SW480 (cell line): Measurements from ENCODE around the gene DPYSL4.

Experiments used
- DNase-seq: peaks from one replicate; pipeline ENCODE4 v3.0.0-alpha.2; 2016; ENCODE audit warnings: low spot score

DPYSL4 gene

DNA sequence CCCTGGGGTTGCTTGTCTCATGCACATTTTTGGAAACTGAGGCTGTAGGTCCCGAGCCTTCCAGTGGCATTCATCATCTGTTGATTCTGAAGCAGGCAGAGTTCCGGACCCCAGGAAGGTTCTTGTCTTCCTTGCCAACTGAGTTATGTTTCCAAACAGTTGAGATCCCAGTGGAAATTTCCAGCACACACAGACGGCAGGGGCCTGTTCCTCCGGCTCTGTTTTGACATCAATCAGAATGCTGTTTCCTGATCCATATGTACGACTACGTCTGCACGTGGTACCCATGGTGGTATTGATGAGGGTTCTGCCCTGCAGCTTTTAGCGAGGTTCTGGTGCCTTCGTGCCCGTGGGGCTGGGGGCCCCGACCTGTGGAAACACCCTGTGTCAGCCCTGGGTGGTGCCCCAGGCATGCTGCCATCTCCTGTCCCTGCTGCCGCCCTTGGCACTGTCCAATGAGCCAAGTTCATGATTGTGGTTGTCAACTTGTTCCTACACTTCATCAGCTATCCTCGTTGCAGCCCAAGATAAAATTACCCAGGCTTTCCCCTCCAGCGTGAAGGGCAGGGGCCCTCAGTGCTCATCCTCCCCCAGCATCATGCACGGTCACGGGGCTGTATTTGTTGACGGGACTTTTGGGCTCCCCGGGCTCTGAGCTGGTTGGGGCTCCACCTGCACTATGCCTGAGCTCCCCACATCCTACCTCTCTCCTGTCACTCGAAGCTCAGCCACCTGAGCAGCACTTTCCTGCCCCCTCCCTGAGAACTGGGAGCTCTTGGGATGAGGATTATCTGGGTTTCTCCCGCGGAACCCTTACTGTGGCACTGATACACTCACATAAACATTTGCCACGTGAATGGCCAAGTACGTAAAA is 7.8 kb upstream of the DPYSL4 start:
- no peak for DNase-seq

DNA sequence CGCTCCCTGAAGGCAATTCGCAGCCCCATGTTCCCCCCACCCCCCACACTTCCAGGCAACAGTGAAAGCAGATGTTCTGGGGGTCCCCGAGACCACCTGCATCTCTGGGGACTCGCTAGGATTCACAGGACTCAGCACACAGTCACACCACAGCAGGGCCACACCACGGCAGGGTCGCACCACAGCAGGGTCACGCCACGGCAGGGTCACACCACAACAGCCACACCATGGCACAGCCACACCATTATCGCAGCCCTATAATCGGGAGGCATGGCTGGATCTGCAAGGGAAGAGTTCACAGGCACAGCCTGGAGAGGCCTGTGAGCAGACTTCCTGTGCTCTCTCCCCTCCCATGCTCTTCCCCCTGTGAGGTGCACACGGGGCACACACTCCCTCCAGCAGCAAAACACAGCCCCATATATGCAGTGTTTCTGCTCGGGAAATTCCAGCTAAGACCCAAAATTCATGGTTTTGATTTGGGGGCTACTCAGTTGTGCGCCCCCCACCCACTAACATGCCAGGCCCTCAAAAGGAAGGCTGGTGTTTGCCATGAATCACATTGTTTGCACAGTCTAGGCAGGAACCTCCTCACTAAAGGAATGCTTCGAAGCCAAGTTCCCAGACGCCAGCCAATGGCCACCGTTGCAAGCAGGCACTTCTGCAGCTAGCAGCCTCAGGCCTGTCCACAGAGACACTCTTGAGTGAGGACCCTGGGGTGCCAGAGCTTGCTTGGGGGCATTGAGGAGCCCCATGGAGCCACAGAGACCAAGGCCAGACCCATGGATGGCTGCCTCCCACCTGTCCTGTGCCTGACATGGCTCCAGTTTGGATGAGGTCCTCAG is 7.0 kb upstream of the DPYSL4 start:
- DNase-seq = no peak

DNA sequence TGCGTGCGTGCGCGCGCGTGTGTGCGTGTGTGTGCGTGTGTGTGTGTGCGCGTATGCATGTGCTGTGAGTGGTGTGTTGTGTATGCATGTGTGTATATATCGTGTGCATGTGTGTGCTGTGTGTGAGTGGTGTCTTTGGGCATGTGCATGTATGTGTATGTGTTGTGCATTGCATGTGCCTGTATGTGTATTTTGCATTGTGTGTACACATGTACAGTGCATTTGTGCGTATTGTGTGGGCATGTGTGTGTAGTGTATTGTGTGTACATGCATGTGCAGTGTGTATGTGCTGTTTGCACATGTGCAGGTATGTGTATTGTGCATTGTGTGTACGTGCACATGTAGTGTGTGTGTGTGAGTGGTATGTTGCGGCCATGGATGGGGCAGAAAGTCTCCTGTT is 6.0 kb upstream of the DPYSL4 start:
- no peak for DNase-seq

DNA sequence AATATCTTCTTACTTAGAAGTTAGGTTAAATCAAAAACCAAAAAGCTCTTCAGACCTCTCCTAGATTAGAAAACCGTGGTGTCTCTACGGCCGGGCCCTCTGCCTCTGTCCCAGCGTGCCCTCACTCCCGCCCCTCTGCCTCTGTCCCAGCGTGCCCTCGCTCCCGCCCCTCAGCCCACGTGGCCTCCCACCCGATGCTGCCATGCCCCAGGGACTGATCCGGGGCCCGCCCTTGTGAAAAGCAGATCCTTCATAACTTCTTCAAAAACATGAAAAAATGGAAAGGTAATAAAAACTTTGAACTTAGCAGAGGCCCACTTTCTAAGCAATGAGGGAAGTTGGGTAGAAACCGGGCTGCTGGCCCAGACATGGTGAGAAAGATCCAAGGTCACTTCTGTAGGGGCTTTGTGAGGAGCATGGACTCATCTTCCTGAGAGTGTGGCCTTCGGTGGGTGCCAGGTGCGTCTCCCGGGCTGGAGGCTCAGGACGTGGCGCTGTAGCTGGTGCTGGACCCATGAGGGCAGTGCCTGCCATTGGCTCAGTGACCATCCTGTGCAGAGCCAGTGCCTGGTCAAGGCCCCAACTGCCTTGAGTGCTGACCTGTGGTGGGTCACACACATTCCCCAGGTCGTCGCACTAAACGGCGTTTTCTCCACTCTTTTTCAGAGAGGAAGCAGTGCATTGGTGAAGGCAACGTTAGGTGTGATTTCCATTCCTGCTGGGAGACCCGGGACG is 4.9 kb upstream of the DPYSL4 start:
- DNase-seq = no peak

DNA sequence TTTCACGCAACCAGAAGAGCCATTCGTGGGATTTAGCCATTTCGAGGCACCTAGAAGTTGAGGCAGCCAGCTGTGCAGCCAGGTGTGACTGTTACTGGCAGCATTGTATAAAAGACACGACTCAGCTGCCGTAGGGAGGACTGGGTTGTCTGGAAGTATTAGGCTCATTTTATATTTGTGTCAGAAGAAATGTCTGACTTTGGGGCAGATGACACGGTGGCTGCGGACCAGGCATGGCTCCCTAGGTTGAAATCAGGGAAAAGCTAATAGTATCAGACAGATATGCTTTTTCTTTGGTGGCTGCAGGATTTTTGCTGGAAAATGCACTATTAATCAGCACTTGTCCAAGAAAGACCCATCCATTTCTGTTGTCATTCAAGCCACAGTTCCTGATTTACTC is 4.2 kb upstream of the DPYSL4 start:
- DNase-seq = no peak

DNA sequence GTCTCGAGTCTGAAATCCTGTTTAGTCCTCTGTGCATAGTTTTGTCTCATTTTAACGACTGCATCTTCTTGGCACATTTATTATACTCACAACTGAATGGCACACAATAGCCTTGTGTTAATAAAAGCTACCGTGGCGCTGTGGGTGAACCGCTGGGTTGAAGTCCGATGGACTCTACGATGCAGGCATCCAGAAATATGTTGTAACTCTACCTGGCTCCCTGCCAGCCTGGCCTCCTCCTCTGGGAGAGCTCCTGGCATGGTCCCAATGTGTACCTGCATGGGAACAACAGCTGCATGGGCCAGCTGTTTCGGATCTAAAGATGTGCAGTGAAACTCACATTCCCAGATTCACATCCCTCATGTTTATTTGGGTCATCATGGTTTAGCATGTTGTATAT is 3.7 kb upstream of the DPYSL4 start:
- DNase-seq = peak; percentile 34

DNA sequence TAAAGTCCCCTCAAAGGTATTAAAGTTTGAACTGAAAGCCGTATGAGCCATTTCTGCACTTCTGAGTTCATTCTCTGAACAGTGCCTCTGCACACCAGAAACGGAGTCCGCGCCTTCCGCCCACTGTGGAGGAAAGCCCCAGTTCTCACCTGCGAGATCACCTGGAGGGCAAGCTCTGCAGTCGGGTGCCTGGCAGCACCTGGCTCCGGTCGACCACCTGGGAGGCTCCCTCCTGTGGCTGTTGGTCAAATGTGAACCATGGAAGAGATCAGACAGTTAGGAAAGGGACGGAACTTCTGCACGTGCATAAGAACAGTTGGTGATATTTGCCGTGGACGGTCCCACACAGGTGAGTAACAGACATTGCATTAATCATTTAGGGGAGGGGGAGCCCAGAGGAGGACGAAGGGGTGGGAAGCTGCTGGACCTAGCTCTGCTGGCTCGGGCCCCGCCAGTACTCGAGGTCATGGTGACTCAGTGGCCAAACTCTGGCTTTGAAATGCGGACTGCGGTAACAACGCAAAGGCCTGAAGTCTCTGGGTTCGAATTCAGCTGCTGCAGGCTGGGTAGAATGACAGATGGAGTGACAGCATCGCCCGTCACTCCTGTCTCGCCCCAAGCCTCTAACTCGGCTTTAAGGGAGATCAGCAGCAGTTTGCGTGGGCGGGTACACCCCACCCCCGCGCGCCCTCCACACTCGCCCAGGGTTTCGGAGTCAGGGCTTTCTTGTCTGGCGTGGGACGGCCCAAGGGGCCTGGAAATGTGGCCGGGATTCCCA is 1.7 kb upstream of the DPYSL4 start:
- DNase-seq = no peak

DNA sequence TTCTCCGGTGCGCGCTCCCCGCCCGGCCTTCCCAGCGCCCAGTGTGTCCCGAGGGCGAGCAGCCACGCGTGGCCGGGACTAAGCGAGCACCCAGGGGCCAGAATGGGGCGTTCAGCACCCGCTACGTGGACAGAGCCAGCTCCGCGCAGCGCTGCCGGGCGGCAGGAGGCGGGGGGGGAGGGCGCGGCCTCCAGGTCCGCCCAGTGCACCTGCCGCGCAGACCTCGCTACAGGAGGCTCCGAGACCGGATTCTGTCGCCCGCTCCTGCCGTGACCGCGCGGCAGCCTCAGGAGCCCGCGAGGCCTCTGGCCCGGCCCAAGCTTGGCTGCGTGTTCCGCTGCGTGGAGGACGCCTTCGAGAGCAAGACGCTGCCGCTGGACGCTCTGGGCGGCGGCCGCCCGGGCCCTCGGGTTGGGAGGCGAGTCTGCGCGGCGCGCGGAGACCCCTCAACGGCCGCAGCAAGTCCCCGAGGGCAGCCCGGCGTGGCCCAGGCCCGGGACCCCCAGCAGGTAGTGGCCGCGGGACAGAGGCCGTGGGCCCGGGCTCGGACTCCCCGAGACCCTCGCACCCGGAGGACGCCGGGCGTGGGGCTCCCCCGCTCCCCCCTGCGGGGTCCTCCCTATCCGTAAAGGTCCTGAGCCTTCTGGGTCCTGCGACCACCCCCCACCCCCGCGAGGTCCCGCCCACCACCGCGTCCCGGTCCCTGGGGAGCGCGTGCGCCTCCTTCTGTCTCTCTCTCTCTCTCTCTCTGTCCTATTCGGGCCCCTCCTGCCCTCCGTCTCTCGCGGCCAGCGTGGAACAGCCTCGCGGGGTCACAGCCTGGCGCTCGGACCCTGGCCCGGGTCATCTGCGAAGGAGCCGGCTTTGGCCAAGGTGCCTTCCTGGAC is 904 bp upstream of the DPYSL4 start:
- DNase-seq = peak; percentile 47

DNA sequence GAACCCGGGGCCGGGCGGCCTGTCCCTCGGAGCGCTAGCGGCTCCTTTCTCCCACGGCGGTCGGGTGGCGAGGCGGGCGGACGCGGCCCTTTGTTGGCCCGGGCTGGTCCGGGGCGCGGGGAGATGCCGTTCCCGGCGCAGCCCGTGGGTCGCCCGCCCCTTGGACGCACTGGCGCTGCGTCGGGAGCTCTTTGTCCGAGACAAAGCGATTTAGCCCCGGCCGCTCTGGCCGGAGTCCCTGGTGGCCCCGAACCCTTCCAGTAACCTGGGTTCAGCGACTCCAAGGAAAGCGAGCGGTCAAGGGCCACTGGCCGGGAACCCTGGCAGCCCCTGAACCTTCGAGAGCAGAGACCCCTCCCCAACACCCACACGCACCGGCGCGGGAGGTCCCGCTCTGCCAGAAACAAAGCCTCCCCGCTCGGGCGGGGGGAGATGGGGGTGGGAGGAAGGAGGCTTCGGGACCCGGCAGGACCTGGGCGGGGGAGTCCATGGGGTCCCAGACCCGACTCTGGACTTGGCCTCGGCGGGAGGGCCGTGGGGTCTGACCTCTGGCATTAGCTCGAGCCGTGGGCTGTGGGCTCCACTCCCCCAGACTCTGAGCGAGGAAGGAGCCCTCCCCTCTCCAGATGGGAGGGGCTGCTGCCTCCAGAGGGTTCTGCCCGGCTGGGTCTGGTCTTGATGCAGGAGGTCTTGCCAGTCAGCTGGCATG is 836 bp downstream of the DPYSL4 start:
- DNase-seq = no peak

DNA sequence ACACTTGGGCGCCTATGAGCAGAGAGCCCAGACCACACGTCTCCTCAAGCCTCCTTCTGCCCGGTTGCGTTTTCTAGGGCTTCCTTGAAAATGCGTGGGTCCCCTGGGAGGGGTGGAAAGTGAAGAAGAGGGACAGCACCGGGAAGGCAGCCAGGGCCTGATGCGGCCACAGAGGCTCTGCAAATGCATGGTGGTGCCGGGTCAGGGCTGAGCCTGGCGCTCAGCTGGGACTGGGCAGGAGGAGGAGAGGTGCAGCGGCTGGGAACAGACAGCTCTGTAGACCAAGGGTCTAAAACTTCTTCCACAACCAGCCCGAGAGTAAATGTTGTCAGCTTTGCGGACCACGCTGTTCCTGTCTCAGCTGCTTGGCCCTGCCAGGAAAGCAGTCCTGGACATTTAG is 1.6 kb downstream of the DPYSL4 start:
- no peak for DNase-seq

DNA sequence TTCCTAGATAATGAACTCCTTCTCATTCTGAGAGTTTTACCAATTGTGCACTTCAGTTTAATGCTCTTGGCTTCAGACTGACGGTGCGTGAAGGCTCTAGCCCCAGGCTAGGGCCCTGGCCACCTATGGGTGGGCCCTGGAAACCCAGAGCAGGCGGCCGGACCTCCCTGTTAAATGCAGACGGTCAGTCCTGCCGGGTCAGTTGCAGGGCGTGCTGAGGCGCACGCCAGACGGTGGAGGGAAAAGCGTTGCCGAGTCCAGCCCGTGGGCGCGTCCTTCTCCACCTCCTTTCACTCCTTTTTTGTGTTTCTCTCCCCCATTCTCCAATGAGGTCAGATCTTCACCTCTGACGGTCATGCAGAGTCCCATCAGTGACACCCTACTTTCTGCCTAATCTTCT is 2.3 kb downstream of the DPYSL4 start:
- DNase-seq = no peak

DNA sequence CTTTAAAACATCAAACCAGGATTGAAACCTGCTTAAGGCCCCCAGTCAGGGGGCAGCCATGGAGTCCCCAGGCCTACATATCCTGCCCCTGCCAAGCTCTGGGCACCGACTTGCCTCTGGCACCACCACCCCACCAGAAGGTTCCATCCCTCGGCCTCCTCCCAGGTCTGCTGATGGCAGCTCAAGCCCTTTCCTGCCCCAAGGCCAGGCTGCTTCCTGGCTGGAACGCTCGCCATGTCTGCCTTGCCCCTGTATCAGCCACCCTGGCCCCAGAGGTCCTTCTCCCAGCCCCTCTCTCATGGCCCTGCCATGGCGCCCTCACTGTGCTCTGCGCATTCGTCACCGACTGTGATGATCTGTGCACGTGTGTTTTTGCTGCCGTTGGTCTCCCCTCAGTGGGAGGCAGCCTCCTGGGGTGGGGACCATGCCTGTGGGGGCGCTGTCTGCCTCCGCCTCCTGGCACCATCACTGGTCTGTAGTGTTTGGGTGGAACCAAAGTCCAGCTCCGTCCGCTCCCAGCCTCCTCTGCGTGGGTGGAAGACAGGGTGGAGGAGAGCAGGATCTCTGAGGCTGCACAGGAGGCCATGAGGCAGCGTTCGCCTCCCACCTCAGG is 3.2 kb downstream of the DPYSL4 start:
- no peak for DNase-seq

DNA sequence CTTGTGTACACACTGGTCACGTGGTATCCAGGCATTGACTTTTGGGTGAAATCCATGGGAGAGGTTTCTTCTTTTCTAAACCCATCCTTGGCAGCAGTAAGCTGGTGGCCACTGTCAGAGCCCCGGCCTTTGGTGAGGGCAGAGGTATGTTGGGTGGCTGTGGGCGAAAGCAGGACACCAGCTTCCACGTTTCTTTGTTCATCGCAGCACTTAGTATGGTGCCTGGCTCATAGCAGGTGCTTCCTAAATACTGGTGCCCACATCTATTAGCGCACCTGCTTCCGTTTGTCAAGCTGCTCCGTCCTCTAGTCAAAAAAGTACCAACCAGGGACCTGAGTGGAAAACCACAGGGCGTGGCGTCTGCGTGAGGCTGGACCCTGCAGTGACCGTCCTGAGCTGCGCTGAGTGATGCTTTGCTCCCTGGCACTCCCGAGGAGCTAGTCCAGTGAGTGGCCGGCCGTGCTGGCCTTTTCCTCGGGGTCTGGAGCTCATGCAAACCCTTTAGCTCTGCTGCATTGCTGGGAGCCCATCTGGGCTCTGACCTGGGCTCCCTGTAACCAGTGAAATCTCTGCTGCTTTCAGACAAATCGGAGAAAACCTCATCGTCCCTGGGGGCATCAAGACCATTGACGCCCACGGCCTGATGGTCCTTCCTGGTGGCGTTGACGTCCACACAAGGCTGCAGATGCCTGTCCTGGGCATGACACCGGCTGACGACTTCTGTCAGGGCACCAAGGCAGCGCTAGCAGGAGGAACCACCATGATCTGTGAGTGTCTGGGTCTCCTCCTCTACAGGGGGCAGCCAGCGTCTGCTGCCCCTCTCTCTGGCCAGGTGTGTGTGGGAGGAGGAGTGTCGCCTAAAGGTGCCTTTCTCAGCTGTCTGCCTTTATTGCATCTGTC is 5.6 kb downstream of the DPYSL4 start:
- DNase-seq = no peak

DNA sequence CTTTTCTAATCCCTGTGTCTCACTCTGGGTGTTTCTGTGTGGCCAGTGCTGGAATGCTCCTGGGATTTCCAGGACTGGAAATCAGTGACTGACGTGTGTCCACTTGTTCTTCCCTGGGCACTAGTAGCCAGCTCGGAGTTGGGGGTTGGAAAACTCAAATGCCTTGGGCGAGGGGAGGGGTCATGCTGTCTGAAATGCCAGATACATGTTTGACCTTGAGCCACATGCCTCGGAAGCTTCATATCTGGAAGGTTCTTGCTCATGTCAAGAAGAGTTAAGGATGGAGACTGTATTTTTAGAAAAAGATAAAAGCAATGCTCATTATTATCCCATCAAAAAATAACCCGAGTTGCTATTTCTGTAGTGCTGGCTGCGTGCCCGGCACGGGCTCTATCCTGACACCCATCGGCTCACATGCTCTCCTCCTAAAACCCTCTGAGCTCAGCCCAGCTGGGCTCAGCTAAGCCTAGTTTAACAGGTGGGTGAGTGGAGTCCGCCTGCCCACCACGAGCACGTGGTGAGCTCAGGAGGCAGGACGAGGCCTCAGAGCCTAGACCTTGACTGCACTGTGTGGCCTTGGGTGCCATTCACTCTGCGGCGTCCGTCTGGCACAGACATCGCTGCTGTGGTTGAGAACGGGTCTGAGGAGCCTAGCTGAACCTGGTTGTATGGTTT is 6.4 kb downstream of the DPYSL4 start:
- DNase-seq = no peak

DNA sequence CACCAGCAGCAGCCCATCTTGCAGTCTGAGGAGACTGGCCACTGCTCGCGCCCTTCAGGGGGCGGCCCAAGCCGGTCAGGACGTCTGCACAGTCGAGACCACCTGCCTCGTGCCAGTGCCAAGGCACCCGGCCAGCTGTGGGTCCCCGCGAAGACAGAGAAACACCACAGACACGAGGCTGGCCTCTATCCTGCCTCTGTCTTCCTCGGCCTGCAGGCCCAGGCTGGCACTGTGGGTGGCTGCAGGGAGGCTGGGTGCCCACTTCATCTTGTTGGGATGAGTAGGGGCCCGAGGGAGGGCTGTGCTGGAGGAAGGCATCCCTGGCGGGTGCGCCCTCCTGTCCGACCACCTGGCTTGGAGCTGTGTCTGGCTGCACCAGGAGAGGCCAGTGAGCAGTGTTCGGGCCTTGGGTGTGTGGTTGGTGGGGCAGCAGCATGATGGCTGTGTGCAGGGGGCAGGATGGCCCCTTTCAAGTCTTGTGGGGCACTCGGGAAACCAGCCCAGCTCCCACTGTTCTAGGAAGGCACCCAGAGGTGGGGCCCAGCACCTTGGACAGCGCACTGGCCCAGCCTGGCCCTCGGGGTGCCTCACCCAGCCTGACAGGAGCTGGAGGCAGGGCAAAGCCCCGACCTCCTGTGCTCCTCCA is 7.3 kb downstream of the DPYSL4 start:
- DNase-seq = no peak

DNA sequence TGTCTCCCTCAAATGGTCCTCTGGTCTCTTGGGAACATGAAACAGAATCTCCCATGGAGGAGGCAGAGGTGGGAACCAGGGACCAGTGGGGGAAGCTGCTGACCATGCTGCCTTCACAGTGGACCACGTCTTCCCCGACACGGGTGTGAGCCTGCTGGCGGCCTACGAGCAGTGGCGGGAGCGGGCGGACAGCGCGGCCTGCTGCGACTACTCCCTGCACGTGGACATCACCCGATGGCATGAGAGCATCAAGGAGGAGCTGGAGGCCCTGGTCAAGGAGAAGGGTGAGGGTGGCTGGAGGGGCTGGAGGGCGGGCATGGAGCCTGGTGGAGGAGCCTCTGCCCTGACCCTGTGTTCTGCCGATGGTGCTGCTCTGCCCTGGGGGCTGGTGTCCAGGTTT is 8.0 kb downstream of the DPYSL4 start:
- DNase-seq = no peak

DNA sequence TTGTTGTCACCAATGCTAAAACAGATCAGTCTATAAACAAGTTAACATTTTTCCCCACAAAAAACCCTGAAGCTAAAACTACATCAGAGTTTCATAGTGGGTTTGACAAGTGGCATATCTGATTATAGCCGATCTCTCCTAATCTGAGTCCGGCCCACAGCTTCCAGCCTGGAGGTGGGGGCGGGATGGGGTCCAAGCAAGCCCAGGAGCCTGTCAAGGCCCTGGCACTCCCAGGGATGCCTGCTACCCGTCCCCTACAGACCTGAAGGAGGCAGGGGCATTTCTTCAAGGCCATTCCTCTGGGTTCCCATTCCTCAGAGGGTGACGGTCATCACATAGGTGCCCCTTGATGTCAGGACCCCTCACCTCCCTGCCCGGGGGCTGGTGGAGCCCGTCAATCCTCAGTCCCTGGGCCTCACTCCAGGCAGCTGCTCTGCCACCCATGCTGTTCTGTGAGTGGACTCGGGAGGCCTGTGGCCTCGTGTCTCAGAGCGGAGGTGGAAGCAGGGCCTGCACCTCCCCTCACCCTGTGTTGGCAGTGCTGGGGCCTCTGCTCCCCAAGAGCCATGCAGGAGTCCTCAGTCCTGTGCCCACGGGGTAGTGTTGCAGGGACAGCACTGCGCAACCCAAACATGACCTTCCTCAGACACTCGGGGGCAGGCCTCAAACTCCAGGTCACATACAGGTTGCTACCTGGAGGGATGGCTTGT is 8.8 kb downstream of the DPYSL4 start:
- no peak for DNase-seq
